ENCODE measurements around the gene PNMA3.

DNA sequence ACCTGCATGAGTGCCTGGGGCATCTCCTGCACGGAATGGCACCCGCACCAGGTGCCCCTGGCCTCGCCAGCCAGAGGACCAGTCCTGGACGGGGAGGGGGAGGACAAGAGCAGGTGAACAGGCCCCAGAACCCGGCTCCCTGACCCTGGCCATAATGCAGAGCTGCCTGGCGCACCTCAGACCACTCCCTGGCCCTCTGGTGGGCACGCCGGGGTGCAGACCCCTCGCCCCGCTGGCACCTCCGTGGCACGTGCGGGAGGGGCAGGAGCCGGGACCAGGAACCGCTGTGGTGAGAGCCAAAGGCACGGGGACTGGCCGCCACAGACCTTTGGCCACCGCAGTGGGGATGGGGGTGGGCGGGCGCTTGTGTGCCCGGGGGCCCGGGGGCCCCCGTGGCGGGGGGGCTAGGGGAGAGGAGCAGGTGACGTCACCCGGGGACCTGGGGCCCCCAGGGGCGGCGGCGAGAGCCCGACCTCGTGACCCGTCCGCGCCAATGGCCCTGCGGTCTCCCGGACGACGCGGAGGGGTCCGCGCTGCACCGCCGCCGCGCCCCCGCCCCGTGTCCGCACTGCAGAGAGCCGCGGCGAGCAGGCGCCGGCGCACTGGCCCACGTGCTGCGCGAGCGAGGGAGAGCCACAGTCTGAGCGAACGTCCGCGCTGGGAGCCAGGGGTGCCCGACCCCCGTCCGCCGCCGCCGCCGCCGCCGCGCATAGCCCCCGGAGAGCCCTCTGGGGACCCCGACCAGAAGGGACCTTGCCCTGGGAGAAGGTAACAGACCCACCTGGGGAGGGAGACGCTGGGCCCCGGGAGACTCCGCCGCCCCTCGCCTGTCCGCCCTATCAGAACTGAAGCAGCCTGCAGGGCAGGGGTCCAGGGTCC is at the start of gene PNMA3:
- TF ChIP-seq, protein P1, sequence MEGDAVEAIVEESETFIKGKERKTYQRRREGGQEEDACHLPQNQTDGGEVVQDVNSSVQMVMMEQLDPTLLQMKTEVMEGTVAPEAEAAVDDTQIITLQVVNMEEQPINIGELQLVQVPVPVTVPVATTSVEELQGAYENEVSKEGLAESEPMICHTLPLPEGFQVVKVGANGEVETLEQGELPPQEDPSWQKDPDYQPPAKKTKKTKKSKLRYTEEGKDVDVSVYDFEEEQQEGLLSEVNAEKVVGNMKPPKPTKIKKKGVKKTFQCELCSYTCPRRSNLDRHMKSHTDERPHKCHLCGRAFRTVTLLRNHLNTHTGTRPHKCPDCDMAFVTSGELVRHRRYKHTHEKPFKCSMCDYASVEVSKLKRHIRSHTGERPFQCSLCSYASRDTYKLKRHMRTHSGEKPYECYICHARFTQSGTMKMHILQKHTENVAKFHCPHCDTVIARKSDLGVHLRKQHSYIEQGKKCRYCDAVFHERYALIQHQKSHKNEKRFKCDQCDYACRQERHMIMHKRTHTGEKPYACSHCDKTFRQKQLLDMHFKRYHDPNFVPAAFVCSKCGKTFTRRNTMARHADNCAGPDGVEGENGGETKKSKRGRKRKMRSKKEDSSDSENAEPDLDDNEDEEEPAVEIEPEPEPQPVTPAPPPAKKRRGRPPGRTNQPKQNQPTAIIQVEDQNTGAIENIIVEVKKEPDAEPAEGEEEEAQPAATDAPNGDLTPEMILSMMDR (IDR thresholded peaks at IDR 0.05; ENCODE audit: low read depth, low read length, missing input control), result no peak
- no peak for TF ChIP-seq NR2F2 (IDR thresholded peaks at IDR 0.05)
- TF ChIP-seq, protein P2, sequence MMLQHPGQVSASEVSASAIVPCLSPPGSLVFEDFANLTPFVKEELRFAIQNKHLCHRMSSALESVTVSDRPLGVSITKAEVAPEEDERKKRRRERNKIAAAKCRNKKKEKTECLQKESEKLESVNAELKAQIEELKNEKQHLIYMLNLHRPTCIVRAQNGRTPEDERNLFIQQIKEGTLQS (IDR thresholded peaks at IDR 0.05), result no peak
- no peak for TF ChIP-seq HNF4G (IDR thresholded peaks at IDR 0.05)
- TF ChIP-seq, protein P3, sequence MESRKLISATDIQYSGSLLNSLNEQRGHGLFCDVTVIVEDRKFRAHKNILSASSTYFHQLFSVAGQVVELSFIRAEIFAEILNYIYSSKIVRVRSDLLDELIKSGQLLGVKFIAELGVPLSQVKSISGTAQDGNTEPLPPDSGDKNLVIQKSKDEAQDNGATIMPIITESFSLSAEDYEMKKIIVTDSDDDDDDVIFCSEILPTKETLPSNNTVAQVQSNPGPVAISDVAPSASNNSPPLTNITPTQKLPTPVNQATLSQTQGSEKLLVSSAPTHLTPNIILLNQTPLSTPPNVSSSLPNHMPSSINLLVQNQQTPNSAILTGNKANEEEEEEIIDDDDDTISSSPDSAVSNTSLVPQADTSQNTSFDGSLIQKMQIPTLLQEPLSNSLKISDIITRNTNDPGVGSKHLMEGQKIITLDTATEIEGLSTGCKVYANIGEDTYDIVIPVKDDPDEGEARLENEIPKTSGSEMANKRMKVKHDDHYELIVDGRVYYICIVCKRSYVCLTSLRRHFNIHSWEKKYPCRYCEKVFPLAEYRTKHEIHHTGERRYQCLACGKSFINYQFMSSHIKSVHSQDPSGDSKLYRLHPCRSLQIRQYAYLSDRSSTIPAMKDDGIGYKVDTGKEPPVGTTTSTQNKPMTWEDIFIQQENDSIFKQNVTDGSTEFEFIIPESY (IDR thresholded peaks at IDR 0.05), result no peak
- TF ChIP-seq YY1 (IDR thresholded peaks at IDR 0.05), result no peak
- no peak for TF ChIP-seq RAD21 (IDR thresholded peaks at IDR 0.05)
- no peak for TF ChIP-seq SP1 (IDR thresholded peaks at IDR 0.05)
- no peak for TF ChIP-seq JUND (IDR thresholded peaks at IDR 0.05)

All from liver (tissue), 3 donors.